Measurements from ENCODE around the gene HIVEP1.

- TF ChIP-seq CTCF (conservative IDR thresholded peaks at IDR 0.05) (no peak), ZFX (IDR thresholded peaks at IDR 0.05) (no peak)
These were observed 174.4 kb downstream of the HIVEP1 start for GRCh38 chr6:12186528-12186927.
